Right kidney (tissue), 1 donor: ENCODE measurements around the gene PTGR2.
"Not testable (repeated sequence)": the region's sequence is repeated elsewhere in the genome, so short reads cannot be mapped to it uniquely, and the experiment has no call there.

Experiments used
- DNase-seq: peaks from one replicate; pipeline ENCODE4 v3.0.0-alpha.2; 2016

Gene PTGR2

DNA sequence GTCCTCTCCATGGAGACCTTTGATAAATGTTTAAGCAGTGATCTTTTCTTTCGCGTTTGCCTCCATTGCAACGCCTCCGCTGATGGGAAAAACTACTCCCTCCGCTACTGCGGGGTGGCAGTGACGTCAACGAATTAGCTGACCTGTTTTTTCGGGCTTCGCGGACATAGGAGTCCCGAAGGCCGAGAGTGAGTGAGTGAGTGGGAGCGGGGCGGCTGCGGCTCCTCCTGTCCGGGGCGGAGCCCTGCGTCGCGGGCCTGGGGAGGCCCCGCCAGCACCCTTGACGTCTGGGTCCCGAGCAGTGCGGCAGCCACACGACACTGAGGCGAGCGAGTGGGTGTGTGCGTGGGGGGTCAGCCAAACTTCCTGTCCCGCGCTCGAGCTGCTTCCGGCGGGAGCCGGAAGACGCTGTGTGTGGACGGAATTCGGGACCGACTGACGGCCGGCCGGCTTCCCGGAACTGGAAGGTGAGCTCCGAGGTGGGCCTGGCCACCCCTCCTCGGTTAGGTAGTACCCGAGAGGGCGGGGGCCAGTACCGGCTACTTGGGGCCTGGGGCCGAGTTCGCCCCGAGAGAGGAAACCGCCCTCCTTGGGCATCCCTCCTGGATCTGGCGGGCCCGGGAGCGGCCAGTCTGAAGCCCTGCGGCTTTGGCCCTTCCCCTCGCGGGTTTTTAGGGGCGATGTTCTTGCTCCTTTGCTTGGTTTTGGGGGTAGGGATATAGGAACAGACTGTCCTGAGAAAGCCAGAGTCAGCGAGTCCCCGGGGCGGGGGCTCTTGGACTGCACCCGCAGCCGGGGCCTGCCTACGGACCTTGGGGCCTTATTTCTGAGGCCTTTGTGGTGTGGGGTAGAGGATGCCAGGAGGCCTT is 35.1 kb downstream of the PTGR2 start, which contains the start of gene ZNF410:
Gene ZNF410, plus strand, starts transcription at position 411 of the 869 bp plus-strand sequence. CDS start 5,317 bp downstream, outside the sequence.
- DNase-seq: peak; percentile 97

DNA sequence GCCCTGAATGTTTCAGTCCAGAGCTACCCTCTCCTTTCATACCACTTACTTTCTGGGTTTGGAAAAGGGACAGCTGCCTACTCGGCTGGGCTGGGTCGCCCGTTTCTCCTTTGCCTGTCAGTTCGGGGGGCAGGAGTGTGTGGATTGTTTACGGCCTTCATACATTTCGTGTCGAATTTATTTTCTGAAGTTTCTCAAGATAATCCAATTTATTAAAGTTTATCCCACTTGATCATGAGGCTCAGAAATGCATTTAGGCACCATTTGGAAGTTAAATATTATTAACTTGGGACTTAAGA is 35.6 kb downstream of the PTGR2 start:
- DNase-seq: no peak

DNA sequence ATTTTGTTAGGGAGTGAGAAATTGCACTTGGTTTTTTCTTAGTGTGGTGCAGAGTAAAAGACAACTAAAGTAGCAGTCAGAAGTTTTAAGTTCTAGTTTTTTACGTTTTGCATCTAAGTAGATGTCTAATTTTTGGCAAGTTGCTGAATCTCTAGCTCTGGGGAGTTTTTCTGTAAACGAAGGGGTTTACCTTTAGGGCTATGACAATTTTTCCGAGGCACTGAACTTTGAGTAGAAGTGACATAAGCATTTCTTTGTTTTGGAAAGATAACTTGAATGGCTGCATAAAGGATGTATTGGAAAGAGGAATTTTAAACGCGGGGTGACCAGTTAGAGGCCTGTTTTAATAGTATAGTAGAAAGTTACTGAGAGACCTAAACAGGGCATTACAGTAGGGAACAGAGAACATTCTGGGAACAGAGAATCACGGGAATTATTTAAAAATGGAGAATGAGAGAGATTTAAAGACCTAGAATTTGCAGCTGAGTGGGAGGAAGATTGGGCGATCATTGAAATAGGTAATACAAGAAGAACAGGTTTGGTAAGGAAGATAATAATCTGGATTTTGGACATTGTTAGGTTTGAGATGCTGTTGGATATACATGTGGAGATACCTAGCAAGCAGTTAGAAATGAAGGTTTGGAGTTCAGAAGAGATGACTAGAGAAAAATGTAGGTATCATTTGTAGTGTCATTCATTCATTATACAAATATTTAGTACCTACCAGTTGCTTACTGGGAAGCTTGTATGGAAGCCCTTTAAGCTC is 36.2 kb downstream of the PTGR2 start:
- DNase-seq: no peak

DNA sequence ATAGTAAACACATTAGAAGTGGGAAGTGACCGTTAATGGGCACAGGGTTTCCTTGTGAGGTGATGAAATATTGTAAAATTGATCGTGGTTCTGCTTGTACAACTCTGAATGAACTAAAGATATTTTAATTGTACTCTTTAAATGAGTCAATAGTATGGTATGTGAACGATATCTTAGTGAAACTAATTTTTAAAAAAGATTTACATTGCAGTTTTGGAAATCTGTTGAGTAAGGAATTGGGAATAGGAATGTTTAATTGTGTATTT is 36.8 kb downstream of the PTGR2 start:
- no peak for DNase-seq

DNA sequence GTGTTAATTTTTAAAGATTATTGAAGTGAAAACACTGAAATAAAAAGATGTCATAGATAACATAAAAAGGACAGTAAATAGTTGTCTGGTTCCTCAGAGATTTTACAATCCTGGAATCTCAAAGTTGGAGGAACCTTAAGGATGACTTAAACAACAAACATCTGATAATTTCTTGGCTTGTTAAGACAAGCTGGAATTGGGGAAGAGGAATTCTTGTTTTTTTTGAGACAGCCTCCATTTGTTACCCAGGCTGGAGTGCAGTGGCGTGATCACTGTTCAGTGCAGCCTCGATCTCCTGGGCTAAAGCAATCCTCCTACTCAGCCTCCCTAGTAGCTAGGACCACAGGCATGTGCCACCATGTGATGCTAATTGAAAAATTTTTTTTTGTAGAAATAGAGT is 37.3 kb downstream of the PTGR2 start:
- DNase-seq: no peak

DNA sequence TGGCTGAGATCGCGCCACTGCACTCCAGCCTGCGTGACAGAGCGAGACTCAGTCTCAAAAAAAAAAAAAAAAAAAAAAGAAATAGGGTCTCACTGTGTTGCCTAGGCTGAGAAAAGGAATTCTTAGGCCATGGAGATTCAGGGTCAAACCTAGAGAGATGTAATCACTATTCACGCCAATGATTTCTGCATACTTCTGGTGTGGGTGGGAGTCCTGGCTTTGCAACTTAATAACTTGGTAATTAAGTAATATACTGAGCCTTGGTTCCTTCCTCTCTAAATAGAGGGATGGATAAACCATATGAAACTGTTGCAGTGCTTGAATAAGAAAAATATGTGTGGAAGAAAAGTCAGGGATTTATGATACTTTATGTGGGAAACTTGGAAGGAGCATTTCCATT is 37.7 kb downstream of the PTGR2 start:
- no peak for DNase-seq

DNA sequence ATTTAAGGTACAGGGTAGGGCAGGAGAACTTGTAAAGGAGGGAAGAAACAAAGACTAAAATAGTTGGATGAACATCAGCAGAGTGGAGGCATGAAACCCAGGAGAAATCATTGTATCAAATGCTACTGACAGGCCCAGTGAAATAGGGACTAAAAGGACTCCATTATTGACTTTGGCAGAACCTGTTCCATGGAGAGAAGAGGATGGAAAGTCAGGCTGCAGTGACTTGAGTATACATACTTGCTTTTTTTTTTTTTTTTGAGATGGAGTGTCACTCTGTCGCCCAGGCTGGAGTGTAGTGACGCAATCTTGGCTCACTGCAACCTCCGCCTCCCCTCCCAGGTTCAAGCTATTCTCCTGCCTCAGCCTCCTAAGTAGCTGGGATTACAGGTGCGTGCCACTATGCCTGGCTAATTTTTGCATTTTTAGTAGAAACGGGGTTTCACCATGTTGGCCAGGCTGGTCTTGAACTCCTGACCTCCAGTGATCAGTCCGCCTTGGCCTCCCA is 42.6 kb downstream of the PTGR2 start:
- DNase-seq: not testable (repeated sequence)

DNA sequence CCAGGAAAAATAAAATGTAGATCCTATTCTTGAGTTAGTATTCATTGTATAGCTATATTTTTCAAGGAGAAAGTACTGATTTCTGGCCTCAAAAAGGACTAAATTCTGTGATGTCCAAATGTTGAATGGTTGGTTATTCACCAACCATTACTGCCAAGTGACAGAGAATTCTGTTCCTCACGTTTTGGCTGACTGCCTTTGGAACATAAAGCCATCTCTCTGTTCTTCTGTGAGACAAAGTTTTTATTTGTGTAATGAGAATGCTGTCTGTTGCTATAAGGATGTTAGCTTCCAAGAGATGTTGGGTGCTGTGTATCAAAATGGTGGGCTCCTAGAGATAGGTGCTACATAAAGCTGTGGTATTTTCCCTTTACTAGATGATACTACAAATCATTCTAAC is 44.3 kb downstream of the PTGR2 start:
- no peak for DNase-seq

DNA sequence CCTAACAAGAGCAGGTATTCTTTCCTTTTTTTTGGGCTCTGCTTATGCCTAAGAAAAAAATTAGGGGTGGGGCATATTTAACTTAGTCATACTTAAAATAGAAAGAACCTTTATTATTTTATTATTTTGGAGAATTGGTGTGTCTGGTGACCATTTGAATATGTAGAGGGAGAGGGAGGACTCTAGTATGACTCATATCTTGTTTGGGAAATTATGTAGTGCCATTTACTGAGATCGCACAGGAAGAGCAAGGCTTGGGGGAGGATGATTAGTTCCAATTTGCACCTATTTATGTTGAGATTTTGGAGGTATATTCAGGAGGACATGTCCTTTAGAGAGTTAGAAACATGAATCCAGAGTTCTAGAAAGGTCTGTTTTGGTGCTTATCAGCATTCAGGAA is 44.9 kb downstream of the PTGR2 start:
- no peak for DNase-seq

DNA sequence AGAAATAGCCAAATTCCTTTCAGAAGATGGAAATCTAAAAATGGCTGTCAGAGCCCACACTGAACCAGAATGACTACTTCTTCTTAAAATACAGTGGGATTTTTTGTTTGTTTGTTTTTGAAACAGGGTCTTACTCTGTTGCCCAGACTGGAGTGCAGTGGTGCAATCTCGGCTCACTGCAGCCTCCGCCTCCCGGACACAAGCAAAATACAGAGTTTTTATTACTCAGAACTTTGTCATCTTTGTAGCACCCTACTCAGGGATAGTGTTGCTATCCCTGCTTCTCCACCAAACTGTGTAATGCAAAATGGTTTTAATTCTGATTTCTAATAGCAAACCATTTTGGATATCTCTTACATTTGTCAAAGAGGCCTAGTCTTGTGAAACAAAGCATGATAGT is 51.4 kb downstream of the PTGR2 start:
- DNase-seq: no peak

DNA sequence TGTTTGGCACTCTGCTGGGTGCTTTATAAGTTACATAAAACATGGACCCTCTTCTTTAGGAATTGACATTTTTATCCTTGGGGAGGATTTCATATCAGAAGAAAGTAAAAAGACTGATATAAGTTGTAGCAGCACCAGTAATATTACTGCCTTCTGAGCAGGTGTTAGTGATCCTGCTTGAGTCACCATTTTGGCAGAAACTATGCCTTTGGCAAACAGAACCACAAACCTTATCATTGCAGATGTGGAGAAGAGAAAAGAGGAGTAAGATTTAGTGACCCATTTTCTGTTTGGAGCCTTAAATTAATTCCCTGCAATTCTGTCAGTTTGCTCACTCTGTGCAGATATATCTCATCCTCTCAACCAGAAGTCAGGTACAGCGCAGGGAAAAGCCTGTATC is 58.0 kb downstream of the PTGR2 start:
- DNase-seq: no peak

DNA sequence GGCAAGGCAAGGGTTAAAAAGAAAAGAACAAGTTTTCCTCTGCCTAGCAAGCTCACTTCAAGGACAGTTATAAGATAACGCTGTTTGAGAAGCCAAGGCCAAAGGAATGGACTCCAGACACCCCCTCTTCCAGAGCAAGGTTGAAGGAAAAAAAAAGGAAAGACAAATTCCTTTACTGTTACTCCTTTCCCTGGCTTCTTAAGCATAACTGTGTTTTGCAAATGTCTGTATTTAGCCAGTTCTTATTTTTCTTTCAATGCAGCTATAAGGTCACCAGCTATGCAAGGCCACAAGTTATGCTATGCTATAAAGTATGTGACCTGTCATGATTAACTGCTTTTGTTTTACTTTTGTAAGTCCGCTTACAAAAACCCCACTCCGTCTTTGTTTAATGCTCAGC is 61.6 kb downstream of the PTGR2 start:
- no peak for DNase-seq

DNA sequence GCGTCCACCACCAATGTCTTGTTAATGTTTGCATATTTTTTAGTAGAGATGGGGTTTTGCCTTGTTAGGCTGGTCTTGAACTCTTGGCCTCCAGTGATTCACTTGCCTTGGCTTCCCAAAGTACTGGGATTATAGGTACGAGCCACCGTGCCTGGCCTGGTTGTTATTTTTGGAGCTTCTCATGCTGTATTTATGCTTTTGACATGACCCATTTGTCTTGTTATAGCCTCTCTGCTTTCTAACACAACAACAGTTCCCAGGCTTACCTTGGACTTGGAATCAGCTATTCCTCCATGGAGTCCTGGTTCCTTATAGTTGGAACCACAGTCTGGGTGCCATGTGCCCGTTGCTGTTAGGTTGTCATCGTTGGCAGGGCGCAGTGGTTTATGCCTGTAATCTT is 64.7 kb downstream of the PTGR2 start:
- DNase-seq: no peak

DNA sequence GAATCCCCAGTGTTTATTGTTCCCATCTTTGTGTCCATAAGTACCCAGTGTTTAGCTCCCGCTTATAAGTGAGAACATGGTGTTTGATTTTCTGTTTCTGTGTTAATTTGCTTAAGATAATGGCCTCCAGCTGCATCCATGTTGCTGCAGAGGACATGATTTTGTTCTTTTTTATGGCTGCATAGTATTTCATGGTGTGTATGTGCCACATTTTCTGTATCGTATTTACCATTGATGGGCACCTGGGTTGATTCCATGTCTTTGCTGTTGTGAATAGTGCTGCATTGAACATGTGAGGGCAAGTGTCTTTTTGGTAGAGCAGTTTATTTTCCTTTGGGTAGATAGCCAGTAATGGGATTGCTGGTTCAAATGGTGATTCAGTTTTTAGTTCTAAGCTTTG is 67.8 kb downstream of the PTGR2 start:
- DNase-seq: not testable (repeated sequence)

DNA sequence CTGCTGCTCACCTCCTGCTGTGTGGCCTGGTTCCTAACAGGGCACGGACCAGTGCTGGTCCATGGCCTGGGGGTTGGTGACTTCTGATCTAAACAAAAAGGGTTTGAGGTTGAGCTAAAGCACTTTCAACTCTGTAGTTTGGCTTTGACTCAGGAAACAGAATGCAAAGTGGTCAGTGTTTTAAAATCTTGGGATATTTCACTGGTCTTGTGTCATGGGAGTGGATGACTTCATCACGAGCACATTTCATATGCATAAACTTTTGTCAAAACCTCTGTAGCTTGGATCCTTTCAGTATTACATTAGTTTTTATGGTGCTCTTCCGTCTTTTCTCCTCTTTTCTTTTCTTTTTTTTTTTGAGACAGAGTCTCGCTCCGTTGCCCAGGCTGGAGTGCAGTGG is 72.7 kb downstream of the PTGR2 start:
- DNase-seq: no peak
